Raji (cell line): Measurements from ENCODE around the gene SERPINC1.

ENCODE experiments used
- POLR2A ChIP-seq: IDR thresholded peaks from 2 replicates; pipeline ENCODE4 v1.6.1; 2011; ENCODE audit warnings: low read depth, low read length, control low read depth; ENCODE audit not compliant: insufficient read depth

The SERPINC1 gene

GRCh38 chr1:173917149-173917548, at the start of gene SERPINC1:
Gene SERPINC1 (minus strand): TSS chr1:173917327. CDS start chr1:173917259, 68 bp downstream.
- TF ChIP-seq POLR2A, result no peak

DNA sequence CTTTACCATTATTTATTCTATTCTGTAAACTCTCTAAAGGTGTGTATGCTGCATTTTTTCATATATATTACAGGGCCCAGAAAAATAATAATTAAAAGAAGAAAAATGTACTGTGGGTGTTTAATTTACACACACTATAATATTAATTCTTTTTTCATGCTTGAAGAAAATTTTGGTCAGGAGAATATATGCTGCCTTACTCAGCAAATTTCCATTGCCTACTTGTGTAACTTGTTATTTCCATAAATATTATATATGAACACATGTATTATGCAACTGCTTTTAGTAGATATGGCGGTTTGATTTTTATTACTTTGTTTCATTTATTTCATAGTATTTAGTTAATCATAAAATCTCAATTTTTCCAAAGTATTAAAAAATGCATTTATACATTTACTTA, 46.4 kb upstream of the SERPINC1 start:
- TF ChIP-seq POLR2A, result no peak

DNA sequence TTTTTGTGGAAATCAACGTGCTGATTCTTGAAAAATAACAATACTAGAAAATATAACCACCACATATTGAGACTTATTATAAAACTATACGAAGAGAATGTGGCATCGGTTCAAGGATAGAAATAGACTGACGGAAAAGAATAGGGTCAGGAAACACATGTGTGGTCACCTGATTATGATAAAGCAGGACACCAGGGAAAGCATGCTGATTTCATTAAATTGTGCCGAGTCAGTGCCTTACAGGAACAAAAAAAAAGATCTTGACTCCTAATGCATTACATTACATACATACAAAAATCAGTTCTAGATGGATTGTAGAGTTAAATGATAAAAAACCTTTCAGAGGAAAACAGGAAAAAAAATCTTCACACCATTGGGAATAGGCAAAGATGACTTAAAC, 43.5 kb upstream of the SERPINC1 start:
- TF ChIP-seq POLR2A, result no peak

DNA sequence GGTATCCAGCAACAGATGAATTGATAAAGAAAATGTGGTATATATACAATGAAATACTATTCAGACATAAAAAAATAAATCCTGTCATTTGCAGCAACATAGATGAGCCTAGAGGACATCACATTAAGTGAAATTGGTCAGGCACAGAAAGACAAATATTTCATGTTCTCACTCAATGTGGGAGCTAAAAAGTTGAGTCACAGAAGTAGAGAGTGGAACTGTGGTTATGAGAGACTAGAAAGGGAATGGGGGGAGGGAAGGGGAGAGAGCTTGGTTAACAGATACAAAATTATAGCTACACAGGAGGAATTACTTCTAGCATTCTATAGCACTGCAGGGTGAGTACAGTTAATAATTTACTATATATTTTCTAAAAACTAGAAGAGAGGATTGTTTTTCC, 37.1 kb upstream of the SERPINC1 start:
- no peak for TF ChIP-seq POLR2A

DNA sequence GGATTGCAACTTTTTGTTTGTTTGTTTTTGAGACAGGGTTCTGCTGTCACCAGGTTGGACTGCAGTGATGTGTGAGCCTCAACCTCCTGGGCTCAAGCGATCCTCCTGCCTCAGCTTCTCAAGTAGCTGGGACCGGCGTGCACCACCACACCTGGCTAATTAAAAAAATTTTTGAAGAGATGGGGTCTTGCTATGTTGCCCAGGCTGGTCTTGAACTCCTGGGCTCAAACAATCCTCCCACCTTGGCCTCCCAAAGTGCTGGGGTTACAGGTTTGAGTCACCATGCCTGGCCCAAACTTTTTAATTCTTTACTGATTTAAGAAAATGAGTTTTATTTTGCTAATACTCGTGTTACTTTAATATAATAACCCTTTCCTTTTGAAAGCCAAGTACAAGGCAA, 31.5 kb upstream of the SERPINC1 start:
- no peak for TF ChIP-seq POLR2A

DNA sequence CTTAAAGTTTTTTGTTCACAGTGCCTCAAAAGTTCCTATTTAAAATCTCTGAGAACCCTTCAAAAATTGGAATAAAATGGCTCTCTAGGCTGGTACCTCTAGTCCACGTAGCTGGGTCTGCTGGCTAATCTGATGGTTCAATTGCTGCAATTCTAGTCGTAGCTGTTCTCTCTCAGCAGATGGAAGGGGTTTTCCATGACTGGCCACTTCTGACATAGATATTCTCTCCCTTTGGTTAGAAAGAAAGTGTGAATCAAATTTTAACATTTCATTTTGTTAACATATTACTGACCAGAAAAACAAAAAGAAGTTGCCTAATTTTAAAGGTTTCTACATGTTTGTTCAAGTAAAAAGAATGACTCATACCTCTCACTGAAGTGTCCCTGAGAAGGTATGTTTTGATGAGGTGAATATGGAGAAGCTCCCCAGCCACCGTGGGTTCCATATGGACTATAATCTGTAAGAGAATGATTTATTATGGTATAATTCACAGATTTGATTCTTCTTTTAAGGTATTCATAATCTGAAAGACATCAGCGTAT, 29.3 kb upstream of the SERPINC1 start:
- TF ChIP-seq POLR2A, result no peak

DNA sequence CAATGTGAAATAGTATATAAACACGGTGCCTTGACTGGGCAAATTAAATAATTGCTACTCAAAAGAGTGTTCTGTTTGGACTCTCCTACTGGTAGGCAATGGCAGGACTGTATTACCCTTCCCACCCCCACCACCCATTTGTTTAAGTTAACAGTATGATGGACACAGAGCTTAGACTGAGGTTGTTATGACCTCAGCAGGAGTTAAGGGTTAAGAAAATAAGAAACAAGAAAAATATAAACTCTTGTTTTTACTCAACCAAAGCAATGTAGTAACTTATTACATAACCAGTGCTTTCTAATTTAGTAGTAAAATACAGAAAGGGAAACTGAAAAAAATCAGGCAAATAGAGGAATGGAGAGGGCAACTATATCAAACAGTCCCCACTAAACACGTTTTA, 19.9 kb upstream of the SERPINC1 start:
- no peak for TF ChIP-seq POLR2A

DNA sequence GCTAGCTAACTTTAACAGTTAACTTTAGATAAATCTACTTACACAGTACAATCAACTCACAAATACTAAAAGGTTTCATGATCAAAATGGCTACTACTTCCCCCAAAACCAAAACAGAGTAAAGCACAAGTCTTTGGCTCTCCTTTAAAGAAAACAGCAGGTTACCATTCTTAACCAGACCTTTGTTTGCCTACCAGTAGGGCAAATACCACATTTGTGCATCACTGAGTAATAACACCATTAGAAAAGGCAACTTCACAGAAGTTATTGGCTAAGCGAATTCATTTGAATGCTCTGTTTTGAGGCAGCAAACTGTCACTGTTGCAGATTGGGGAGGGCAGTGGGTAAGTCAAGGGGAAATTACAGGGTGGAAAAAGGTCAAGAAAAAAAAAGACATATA, 17.3 kb upstream of the SERPINC1 start:
- no peak for TF ChIP-seq POLR2A

- TF ChIP-seq POLR2A, result no peak
Measured at GRCh38 chr1:173925306-173926242, 8.4 kb upstream of the SERPINC1 start.

GRCh38 chr1:173920861-173921260, 3.7 kb upstream of the SERPINC1 start:
- no peak for TF ChIP-seq POLR2A

GRCh38 chr1:173917635-173918493, 737 bp upstream of the SERPINC1 start:
- TF ChIP-seq POLR2A, result no peak

GRCh38 chr1:173916667-173917066, 460 bp downstream of the SERPINC1 start:
- no peak for TF ChIP-seq POLR2A

DNA sequence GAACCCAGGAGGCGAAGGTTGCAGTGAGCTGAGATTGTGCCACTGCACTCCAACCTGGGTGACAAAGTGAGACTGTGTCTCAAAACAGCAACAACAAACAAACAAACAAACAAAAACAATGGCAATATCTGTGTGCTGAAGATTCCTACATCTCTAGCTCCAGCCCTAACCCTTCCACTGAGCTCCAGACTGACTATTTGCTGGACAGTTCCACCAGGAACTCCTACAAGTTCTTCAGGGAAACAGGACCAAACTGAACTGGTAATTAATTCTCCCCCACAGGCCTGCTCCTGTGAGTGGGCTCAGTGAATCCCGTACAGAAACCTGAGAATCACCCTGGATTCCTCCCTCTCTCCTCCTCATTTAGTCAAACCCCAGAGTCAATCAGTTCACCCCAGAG, 1.5 kb downstream of the SERPINC1 start:
- TF ChIP-seq POLR2A, result no peak

- TF ChIP-seq POLR2A, result no peak
Measured at GRCh38 chr1:173914366-173914871, 2.7 kb downstream of the SERPINC1 start.

- TF ChIP-seq POLR2A, result no peak
Measured at GRCh38 chr1:173913111-173913510, 4.0 kb downstream of the SERPINC1 start.
